ENCODE data around the gene PMM1. TPM values are rescaled to one million over a fixed set of nuclear protein-coding genes. Genes with fewer than 3 reads are reported as not detected.

Gene PMM1
- polyA plus RNA-seq, 1 of the 3 experiments (the other 2 are of a cell fraction), result 46.4 TPM

Other genes starting within 250 kb of the PMM1 start
- gene TEF, start 207.9 kb downstream of the PMM1 start, polyA plus RNA-seq (2012; rRNA removed), result 3.6 and 5.0 TPM in 2 replicates
- gene TOB2, start 143.0 kb downstream of the PMM1 start, polyA plus RNA-seq (2012; rRNA removed), result 6.2 and 8.3 TPM in 2 replicates
- gene PHF5A, start 121.1 kb downstream of the PMM1 start, polyA plus RNA-seq (2012; rRNA removed), result 39.6 and 47.5 TPM in 2 replicates
- 21.1 and 47.0 TPM in 2 replicates for gene ACO2, start 120.7 kb downstream of the PMM1 start, polyA plus RNA-seq (2012; rRNA removed)
- 22.9 and 25.8 TPM in 2 replicates for gene POLR3H, start 45.4 kb downstream of the PMM1 start, polyA plus RNA-seq (2012; rRNA removed)
- gene CSDC2, start 28.8 kb downstream of the PMM1 start, polyA plus RNA-seq (2012; rRNA removed), result 5.5 and 5.7 TPM in 2 replicates
- 8.2 and 12.7 TPM in 2 replicates for gene DESI1, start 31.2 kb upstream of the PMM1 start, polyA plus RNA-seq (2012; rRNA removed)
- 78.1 and 79.0 TPM in 2 replicates for gene XRCC6, start 31.5 kb upstream of the PMM1 start, polyA plus RNA-seq (2012; rRNA removed)
- 273 and 282 TPM in 2 replicates for gene SNU13, start 99.0 kb upstream of the PMM1 start, polyA plus RNA-seq (2012; rRNA removed)
- not detected in 2 replicates for gene MEI1, start 109.7 kb upstream of the PMM1 start, polyA plus RNA-seq (2012; rRNA removed)
- 1.8 and 2.0 TPM in 2 replicates for gene CCDC134, start 210.8 kb upstream of the PMM1 start, polyA plus RNA-seq (2012; rRNA removed)
- 7.4 and 7.5 TPM in 2 replicates for gene SREBF2, start 243.3 kb upstream of the PMM1 start, polyA plus RNA-seq (2012; rRNA removed)

Data from SK-N-SH (cell line).